K562 (cell line): ENCODE data around the gene ZNF668. TPM values are rescaled to one million over a fixed set of nuclear protein-coding genes. Genes with fewer than 3 reads are reported as not detected.

Experiments used
- ADNP ChIP-seq: fragments of 200-800 bp; sonication (Bioruptor generic); IDR thresholded peaks from 2 replicates; pipeline ENCODE4 v1.6.1; 2016; ENCODE audit warnings: missing genetic modification characterization, missing compliant biosample characterization
- JUND ChIP-seq, 2 experiments: IDR thresholded peaks; 2 replicates in 1 of 2; 3 replicates in 1 of 2; pipeline ENCODE4 v1.6.1; 2011; ENCODE audit warnings: borderline replicate concordance in 2 of 2, low read depth in 2 of 2, low read length in 2 of 2, improper control_type of control experiment in 1 of 2, missing biosample characterization in 1 of 2, missing genetic modification characterization in 1 of 2, missing genetic modification reagents in 1 of 2
- ZEB2 ChIP-seq: fragments of 450-650 bp; IDR thresholded peaks from 2 replicates; pipeline ENCODE4 v1.6.1; 2016
- polyA plus RNA-seq, 8 experiments: library from polyadenylated mRNA; depleted of rRNA in 4 of 8; stranded (reverse) in 5 of 8; unstranded in 3 of 8; fragments of >200 nt; fragmentation: Nextera tagmentation in 2 of 8; fragmentation: Illumina TruSeq in 1 of 8; extraction: Ambion mirVana in 2 of 8; extraction: Trizol in 1 of 8; gene quantifications; 2 replicates each; pipeline versions ENCODE4 v1.2.1 to v1.2.3, GENCODE V29; 2011 to 2014; ENCODE audit warnings: inconsistent platforms in 1 of 8, missing spikeins in 1 of 8
- total RNA-seq, 7 experiments: library from RNA; depleted of rRNA in 6 of 7; stranded (reverse); fragments of >200 nt in 6 of 7; fragmentation: Illumina TruSeq in 2 of 7; extraction: Trizol in 2 of 7; gene quantifications; 2 replicates each; pipeline versions ENCODE4 v1.2.1 to v1.2.3, GENCODE V29; 2011 to 2021; ENCODE audit warnings: low replicate concordance in 1 of 7
- TF ChIP-seq, protein P1 (sequence below), 2 experiments: fragments of 450-650 bp; IDR thresholded peaks; 2 replicates each; pipeline ENCODE4 v1.6.1; 2016; ENCODE audit warnings: mild to moderate bottlenecking in 2 of 2, borderline replicate concordance in 1 of 2, low read depth in 1 of 2, moderate library complexity in 1 of 2
- TF ChIP-seq, protein P2 (sequence below): fragments of 450-650 bp; IDR thresholded peaks from 2 replicates; pipeline ENCODE4 v1.7.1; 2018; ENCODE audit warnings: mild to moderate bottlenecking, low read depth; ENCODE audit not compliant: partially characterized antibody
- TF ChIP-seq, protein P3 (sequence below), 2 experiments: fragments of 450-650 bp in 1 of 2; IDR thresholded peaks; 2 replicates each; pipeline ENCODE4 v1.6.1; 2011 to 2017; ENCODE audit warnings: low read depth in 2 of 2, antibody characterized with exemption in 1 of 2, borderline replicate concordance in 1 of 2, low read length in 1 of 2, mild to moderate bottlenecking in 1 of 2, mixed read lengths in 1 of 2; ENCODE audit not compliant: control insufficient read depth in 1 of 2
- TF ChIP-seq, protein P4 (sequence below): fragments of 450-650 bp; IDR thresholded peaks from 2 replicates; pipeline ENCODE4 v1.6.1; 2017; ENCODE audit warnings: mild to moderate bottlenecking, moderate library complexity

Gene ZNF668
- total and polyA plus RNA-seq, 9 of the 15 experiments (the other 6 are each of a cell fraction or from before 2014, with no cell fraction given), result 0.04 to 15.3 (median 3.8) TPM; not detected in 1

DNA sequence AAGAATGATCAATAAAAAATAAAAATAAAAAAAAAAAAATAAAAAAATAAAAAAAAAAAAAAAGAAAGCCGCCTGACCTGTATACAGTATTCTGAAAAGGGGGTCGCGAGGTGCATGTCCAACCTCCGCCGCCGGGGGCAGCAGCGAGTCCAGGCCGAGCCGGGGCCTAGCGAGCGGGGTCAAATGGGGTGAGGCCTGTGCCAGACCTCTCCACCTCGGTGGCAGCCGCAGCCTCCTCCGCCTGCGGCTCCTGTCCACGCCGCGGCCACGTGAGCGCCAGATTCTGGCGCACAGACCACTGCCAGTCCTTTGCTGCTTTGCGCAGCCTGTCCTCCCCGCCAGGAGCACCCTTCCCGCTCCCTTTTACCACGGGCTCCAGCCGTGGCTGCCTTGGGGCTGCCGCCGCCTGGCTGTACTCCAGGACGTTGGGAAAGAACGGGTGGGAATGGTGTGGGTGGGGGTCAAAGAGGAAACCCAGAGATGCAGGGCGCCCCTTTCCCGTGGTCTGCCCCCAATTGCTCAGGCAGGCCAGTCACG lies 31.7 kb upstream of the ZNF668 start (continued):
- TF ChIP-seq, protein P1, sequence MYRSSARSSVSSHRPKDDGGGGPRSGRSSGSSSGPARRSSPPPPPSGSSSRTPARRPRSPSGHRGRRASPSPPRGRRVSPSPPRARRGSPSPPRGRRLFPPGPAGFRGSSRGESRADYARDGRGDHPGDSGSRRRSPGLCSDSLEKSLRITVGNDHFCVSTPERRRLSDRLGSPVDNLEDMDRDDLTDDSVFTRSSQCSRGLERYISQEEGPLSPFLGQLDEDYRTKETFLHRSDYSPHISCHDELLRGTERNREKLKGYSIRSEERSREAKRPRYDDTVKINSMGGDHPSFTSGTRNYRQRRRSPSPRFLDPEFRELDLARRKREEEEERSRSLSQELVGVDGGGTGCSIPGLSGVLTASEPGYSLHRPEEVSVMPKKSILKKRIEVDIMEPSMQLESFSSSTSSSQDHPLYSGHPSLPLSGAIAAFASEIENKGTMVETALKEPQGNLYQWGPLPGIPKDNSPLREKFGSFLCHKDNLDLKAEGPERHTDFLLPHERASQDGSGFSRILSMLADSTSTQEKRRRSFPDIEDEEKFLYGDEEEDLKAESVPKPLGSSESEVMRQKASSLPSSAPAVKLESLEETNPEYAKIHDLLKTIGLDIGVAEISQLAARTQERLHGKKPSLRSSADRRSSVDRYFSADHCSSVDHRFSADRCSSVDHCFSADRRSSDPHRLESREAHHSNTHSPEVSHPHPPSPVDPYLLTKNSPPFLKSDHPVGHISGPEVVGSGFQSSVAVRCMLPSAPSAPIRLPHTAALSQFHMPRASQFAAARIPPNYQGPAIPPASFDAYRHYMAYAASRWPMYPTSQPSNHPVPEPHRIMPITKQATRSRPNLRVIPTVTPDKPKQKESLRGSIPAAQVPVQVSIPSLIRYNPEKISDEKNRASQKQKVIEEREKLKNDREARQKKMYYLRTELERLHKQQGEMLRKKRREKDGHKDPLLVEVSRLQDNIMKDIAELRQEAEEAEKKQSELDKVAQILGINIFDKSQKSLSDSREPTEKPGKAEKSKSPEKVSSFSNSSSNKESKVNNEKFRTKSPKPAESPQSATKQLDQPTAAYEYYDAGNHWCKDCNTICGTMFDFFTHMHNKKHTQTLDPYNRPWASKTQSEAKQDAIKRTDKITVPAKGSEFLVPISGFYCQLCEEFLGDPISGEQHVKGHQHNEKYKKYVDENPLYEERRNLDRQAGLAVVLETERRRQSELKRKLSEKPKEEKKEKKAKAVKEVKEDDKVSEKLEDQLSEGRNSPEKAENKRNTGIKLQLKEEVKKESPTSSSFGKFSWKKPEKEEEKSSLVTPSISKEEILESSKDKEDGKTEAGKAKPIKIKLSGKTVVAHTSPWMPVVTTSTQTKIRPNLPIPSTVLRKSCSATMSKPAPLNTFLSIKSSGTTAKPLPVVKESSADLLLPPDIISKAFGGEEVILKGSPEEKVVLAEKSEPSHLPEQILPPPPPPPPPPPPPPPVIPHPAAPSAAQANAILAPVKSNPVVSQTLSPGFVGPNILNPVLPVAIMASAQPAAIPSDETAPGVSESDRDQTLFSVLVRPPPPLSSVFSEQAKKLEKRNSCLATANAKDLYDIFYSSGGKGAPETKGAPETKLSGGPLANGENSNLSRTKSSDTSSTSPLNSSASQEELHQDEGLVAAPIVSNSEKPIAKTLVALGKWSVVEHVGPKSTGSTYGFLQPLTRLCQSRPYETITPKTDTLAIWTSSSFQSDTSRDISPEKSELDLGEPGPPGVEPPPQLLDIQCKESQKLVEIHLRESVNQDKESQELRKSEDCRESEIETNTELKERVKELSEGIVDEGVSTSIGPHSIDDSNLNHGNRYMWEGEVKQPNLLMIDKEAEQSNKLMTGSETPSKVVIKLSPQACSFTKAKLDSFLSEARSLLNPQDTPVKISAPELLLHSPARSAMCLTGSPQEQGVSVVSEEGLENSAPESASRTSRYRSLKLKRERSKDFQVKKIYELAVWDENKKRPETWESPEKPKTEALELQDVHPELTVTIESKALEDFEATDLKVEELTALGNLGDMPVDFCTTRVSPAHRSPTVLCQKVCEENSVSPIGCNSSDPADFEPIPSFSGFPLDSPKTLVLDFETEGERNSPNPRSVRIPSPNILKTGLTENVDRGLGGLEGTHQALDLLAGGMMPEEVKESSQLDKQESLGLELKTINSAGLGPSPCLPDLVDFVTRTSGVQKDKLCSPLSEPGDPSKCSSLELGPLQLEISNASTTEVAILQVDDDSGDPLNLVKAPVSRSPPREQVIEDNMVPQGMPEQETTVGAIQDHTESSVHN (IDR thresholded peaks at IDR 0.05; ENCODE audit: borderline replicate concordance in 1 of 2, low read depth in 1 of 2), result peak in 1 of 2 experiments; percentile 41; a peak in 1 of 4 replicates
- TF ChIP-seq, protein P2, sequence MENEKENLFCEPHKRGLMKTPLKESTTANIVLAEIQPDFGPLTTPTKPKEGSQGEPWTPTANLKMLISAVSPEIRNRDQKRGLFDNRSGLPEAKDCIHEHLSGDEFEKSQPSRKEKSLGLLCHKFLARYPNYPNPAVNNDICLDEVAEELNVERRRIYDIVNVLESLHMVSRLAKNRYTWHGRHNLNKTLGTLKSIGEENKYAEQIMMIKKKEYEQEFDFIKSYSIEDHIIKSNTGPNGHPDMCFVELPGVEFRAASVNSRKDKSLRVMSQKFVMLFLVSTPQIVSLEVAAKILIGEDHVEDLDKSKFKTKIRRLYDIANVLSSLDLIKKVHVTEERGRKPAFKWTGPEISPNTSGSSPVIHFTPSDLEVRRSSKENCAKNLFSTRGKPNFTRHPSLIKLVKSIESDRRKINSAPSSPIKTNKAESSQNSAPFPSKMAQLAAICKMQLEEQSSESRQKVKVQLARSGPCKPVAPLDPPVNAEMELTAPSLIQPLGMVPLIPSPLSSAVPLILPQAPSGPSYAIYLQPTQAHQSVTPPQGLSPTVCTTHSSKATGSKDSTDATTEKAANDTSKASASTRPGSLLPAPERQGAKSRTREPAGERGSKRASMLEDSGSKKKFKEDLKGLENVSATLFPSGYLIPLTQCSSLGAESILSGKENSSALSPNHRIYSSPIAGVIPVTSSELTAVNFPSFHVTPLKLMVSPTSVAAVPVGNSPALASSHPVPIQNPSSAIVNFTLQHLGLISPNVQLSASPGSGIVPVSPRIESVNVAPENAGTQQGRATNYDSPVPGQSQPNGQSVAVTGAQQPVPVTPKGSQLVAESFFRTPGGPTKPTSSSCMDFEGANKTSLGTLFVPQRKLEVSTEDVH, result peak; percentile 52
- TF ChIP-seq, protein P3, sequence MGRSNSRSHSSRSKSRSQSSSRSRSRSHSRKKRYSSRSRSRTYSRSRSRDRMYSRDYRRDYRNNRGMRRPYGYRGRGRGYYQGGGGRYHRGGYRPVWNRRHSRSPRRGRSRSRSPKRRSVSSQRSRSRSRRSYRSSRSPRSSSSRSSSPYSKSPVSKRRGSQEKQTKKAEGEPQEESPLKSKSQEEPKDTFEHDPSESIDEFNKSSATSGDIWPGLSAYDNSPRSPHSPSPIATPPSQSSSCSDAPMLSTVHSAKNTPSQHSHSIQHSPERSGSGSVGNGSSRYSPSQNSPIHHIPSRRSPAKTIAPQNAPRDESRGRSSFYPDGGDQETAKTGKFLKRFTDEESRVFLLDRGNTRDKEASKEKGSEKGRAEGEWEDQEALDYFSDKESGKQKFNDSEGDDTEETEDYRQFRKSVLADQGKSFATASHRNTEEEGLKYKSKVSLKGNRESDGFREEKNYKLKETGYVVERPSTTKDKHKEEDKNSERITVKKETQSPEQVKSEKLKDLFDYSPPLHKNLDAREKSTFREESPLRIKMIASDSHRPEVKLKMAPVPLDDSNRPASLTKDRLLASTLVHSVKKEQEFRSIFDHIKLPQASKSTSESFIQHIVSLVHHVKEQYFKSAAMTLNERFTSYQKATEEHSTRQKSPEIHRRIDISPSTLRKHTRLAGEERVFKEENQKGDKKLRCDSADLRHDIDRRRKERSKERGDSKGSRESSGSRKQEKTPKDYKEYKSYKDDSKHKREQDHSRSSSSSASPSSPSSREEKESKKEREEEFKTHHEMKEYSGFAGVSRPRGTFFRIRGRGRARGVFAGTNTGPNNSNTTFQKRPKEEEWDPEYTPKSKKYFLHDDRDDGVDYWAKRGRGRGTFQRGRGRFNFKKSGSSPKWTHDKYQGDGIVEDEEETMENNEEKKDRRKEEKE (IDR thresholded peaks at IDR 0.05; ENCODE audit: borderline replicate concordance in 1 of 2, control insufficient read depth in 1 of 2, low read depth in 2 of 2, low read length in 1 of 2), result peak in 1 of 2 experiments; percentile 84; a peak in 1 of 4 replicates
- TF ChIP-seq JUND (IDR thresholded peaks at IDR 0.05; ENCODE audit: borderline replicate concordance, low read depth, low read length) (peak; percentile 31; the same call in 1 of the 2 replicates), JUND (tag; IDR thresholded peaks at IDR 0.05; ENCODE audit: borderline replicate concordance, low read depth, low read length) (peak; percentile 67; the same call in 1 of the 3 replicates), ZEB2 (peak; percentile 10; the same call in 1 of the 2 replicates), ADNP (no peak)
- TF ChIP-seq, protein P4, sequence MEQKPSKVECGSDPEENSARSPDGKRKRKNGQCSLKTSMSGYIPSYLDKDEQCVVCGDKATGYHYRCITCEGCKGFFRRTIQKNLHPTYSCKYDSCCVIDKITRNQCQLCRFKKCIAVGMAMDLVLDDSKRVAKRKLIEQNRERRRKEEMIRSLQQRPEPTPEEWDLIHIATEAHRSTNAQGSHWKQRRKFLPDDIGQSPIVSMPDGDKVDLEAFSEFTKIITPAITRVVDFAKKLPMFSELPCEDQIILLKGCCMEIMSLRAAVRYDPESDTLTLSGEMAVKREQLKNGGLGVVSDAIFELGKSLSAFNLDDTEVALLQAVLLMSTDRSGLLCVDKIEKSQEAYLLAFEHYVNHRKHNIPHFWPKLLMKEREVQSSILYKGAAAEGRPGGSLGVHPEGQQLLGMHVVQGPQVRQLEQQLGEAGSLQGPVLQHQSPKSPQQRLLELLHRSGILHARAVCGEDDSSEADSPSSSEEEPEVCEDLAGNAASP, result peak; percentile 99
